Thoracic aorta (tissue), 2 donors: ENCODE data around the gene SERPINE2. TPM values are rescaled to one million over a fixed set of nuclear protein-coding genes. Genes with fewer than 3 reads are reported as not detected.

Experiments used
- ATAC-seq: fragments of 150-250 bp; one replicate; pipeline ENCODE4 v1.8.0; 2017; ENCODE audit warnings: low read depth; ENCODE audit not compliant: insufficient number of reproducible peaks, low FRiP score
- DNase-seq: peaks from one replicate; pipeline ENCODE4 v3.0.0-alpha.2; 2020; ENCODE audit warnings: low spot score
- H3K27ac ChIP-seq, 2 donors: fragments of 200-600 bp; sonication (generic); 1 replicate in 1 of 2; 2 replicates in 1 of 2; pipeline ENCODE4 v1.5.1; 2016; ENCODE audit warnings: mild to moderate bottlenecking in 2 of 2, moderate library complexity in 2 of 2
- H3K27me3 ChIP-seq: fragments of 200-600 bp; sonication (generic); replicated peaks from 2 replicates; pipeline ENCODE4 v1.6.0; 2016; ENCODE audit warnings: mild to moderate bottlenecking; ENCODE audit not compliant: insufficient read depth
- H3K36me3 ChIP-seq: fragments of 200-600 bp; sonication (generic); one replicate; pipeline ENCODE4 v1.5.1; 2016
- H3K4me1 ChIP-seq, 2 donors: fragments of 200-600 bp; sonication (generic); 1 replicate in 1 of 2; 2 replicates in 1 of 2; pipeline versions ENCODE4 v1.5.1 to v1.6.0; 2016; ENCODE audit warnings: low read depth in 2 of 2, mild to moderate bottlenecking in 1 of 2; ENCODE audit not compliant: control insufficient read depth in 1 of 2
- H3K4me3 ChIP-seq: fragments of 200-600 bp; sonication (generic); 2 replicates; pipeline ENCODE4 v1.5.1; 2016; ENCODE audit warnings: mild to moderate bottlenecking
- H3K9me3 ChIP-seq: fragments of 200-600 bp; sonication (generic); 2 replicates; pipeline ENCODE4 v1.5.1; 2016
- total RNA-seq, 2 donors: library from RNA; depleted of rRNA; stranded (reverse); fragments of >200 nt; gene quantifications; one replicate each; pipeline versions ENCODE4 v1.1.0 to v1.2.3, GENCODE V29; 2016
- TF ChIP-seq, protein P1 (sequence below): fragments of 200-600 bp; sonication (generic); IDR thresholded peaks from one replicate; pipeline ENCODE4 v1.5.1; 2019; ENCODE audit warnings: antibody characterized with exemption

SERPINE2 gene
- total RNA-seq, 2 donors from 2014 or later, result 29.0 to 47.3 TPM

DNA sequence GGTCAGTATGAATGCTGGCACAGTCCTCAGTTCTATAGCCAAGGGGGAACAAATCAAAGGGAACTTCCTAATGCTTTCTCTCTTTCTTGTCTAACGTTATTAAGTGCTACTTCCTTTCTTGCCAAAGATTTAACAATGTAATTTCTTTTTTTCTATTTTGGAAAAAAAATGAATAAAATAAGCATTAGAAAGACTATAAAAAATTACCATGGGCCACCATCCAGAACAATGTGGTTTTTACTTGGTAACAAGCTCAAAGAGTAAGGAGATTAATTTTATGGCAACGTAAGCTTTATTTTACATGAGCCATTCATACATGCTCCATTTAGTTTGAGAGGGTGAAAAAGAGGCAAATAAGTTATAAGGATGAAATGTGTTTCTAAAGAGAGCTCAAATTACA lies 40.1 kb downstream of the SERPINE2 start:
- H3K36me3 ChIP-seq, result no peaks in the 10 kb centered on the region
- no peaks in the 10 kb centered on the region for H3K9me3 ChIP-seq
- H3K27ac ChIP-seq, result peak overlapping the region in 1 of 2 donors; percentile 23
- ATAC-seq (no peak), DNase-seq (no peak)
- no peaks in the 10 kb centered on the region for H3K27me3 ChIP-seq
- TF ChIP-seq, protein P1, sequence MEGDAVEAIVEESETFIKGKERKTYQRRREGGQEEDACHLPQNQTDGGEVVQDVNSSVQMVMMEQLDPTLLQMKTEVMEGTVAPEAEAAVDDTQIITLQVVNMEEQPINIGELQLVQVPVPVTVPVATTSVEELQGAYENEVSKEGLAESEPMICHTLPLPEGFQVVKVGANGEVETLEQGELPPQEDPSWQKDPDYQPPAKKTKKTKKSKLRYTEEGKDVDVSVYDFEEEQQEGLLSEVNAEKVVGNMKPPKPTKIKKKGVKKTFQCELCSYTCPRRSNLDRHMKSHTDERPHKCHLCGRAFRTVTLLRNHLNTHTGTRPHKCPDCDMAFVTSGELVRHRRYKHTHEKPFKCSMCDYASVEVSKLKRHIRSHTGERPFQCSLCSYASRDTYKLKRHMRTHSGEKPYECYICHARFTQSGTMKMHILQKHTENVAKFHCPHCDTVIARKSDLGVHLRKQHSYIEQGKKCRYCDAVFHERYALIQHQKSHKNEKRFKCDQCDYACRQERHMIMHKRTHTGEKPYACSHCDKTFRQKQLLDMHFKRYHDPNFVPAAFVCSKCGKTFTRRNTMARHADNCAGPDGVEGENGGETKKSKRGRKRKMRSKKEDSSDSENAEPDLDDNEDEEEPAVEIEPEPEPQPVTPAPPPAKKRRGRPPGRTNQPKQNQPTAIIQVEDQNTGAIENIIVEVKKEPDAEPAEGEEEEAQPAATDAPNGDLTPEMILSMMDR, result no peak
- H3K4me3 ChIP-seq, result no peak overlapping the region
- H3K4me1 ChIP-seq, result peaks cover 0 to 16% of the 10 kb centered on the region in 2 donors

DNA sequence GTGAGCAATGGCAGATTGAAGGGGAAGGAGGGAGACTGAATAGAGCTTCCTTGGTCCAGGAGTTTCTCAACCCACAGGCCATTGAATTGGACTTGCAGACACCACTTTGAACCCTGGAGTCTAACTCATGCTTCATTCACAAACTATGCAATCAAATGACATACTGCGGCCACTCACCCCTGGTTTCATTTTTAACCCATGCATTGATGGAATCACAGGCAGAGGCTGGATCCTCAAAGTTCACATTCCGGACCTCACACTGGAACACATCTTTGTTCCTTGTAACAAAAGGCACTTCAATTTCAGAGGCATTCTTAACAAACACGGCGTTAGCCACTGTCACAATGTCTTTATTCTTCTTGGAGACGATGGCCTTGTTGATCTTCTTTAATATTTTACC lies 41.1 kb downstream of the SERPINE2 start:
- DNase-seq (no peak), ATAC-seq (no peak)
- no peaks in the 10 kb centered on the region for H3K9me3 ChIP-seq
- no peak overlapping the region for H3K4me3 ChIP-seq
- TF ChIP-seq, protein P1, result no peak
- H3K27me3 ChIP-seq, result no peaks in the 10 kb centered on the region
- H3K36me3 ChIP-seq, result no peaks in the 10 kb centered on the region
- no peak overlapping the region for H3K27ac ChIP-seq
- H3K4me1 ChIP-seq, result peaks cover 0 to 13% of the 10 kb centered on the region in 2 donors

DNA sequence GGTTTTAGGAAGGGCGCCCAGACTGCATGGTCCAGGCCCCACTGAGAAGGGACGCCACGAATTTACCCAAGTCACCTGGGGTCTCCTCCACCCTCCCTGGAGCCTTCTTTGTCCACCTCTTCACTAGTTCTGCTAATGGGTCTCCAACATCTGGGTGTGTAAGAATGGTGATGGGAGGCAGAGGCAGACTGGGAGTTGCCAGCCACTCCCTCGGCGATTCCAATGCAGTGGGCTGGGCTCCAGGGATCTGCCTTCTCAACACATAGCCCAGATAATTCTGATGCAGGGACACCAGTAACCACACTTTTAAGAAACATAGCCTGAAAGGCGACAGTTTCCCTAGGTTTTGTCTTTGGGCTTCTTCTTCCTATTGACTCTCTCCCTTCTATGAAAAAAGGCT lies 42.7 kb downstream of the SERPINE2 start:
- H3K4me1 ChIP-seq, result peaks cover 0 to 13% of the 10 kb centered on the region in 2 donors
- no peak overlapping the region for H3K4me3 ChIP-seq
- H3K36me3 ChIP-seq, result no peaks in the 10 kb centered on the region
- ATAC-seq (no peak), DNase-seq (no peak)
- no peaks in the 10 kb centered on the region for H3K27me3 ChIP-seq
- H3K27ac ChIP-seq, result no peak overlapping the region
- TF ChIP-seq, protein P1, result no peak
- H3K9me3 ChIP-seq, result no peaks in the 10 kb centered on the region

DNA sequence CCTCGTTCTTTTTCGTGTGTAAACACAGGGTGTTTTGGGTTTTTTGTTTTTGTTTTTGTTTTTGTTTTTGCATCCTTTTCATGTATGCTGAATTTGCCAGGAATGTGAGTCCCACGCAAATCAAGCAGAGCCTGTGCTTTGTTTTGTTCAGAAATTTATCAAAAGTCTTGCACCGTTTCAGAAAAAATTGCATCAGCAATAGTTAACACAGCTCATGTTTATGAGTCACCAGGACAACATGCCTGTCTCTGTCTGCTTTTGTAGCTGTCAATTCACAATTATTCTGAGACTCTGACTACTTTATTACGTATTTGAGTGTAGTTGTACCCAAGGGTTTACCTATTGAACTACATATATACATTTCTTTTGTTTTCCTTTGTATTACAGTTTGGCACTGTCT lies 43.5 kb downstream of the SERPINE2 start:
- no peak for ATAC-seq
- H3K4me3 ChIP-seq, result no peak overlapping the region
- H3K27ac ChIP-seq, result no peak overlapping the region
- no peaks in the 10 kb centered on the region for H3K36me3 ChIP-seq
- H3K27me3 ChIP-seq, result no peaks in the 10 kb centered on the region
- H3K9me3 ChIP-seq, result no peaks in the 10 kb centered on the region
- no peak for DNase-seq
- TF ChIP-seq, protein P1, result no peak
- peaks cover 0 to 13% of the 10 kb centered on the region in 2 donors for H3K4me1 ChIP-seq

DNA sequence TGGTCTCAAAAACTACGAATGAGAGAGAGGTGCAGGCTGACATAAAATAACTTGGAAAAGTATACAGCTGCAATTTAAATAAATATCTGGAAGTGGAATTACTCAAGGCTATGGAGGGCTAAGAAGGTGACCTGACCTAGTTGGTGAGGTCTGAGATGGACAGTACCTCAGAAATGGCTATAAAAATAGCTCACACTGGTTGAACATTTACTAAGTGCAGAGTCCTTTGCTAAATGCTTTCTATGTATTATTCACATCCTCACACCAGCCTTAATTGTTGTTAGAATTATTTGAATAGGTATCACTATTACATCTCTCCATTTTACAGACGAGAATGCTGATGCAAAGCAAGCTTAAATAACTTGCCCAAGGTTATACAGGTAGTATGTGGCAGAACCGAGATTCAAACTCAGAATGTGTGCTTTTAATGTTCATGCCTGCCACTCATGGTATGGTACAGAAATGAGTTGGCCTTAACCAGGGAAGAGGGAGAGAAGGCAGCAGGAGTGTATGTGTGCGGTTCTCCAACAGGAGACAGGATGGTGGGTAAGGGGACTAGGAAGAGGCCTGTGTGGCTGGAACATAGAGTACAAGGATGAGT lies 44.4 kb downstream of the SERPINE2 start:
- no peaks in the 10 kb centered on the region for H3K27me3 ChIP-seq
- H3K27ac ChIP-seq, result no peak overlapping the region
- ATAC-seq (no peak), DNase-seq (no peak)
- no peak overlapping the region for H3K4me3 ChIP-seq
- no peaks in the 10 kb centered on the region for H3K9me3 ChIP-seq
- peaks cover 0 to 10% of the 10 kb centered on the region in 2 donors for H3K4me1 ChIP-seq
- no peaks in the 10 kb centered on the region for H3K36me3 ChIP-seq
- TF ChIP-seq, protein P1, result no peak
